GM18498 (cell line): ENCODE results near the gene PHOSPHO1.

Experiments used
- ATAC-seq: cut with Tn5 transposase; IDR thresholded peaks from one replicate; pipeline ENCODE4 v1.9.1; 2021; ENCODE audit warnings: mild to moderate bottlenecking, moderate library complexity; ENCODE audit not compliant: unreplicated experiment

The PHOSPHO1 gene

DNA sequence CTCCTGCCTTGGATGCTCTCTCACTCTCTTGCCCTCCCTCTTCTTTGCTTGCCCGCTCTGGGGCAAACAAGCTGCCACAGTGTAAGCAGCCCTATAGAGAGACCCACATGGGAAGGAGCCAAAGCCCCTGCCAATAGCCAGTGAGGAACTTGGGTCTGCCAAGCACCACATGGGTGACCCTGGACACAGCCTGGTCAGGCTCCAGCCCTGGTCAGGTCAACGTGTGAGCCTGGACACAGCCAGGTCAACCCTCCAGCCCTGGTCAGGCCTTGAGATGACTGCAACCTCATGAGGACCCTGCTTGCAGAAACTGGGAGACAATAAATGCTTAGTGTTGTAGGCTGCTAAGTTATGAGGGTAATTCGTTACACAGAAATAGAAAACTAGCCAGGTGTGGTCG is 14.3 kb upstream of the PHOSPHO1 start:
- ATAC-seq, result no peak

DNA sequence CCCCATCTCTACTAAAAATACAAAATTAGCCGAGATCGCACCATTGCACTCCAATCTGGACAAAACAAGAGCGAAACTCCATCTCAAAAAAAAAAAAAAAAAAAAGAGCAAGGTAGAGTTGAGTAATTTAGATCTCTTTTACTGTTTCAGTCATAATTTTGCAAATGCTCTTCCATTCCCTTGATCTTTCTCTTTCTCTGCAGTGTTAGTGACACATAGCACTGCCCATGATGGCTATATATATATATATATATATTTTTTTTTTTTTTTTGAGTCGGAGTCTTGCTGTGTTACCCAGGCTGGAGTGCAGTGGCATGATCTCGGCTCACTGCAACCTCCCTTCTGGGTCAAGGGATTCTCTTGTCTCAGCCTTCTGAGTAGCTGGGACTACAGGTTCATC is 12.2 kb upstream of the PHOSPHO1 start:
- ATAC-seq, result no peak

DNA sequence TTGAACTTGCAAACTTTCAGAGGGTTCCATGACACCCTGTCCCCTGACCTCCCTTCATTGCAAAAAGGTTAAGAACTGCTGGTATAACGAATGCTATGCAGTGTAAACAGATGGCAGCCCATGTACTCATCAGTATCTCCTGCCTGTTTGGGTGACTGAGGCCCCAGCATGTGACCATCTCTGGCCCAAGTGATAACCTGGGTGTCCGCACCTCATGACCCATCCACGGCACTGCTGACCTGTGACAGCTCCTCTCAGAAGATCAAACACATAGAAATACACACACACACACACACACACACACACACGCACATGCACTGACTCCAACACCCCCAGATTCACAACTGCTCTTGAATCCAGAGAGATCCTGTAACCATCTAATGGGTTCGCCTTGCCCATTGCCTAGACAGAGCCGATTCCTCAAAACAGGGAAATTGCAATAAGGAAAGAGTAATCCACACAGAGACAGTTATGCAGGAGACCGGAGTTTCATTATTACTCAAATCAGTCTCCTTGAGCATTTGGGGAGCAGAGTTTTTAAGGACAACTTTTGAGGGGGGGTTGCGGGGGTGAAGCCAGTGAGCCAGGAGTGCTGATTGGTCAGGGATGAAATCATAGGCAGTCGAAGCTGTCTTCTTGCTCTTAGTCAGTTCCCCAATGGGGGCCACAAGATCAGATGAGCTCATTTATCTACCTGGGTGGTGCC is 11.3 kb upstream of the PHOSPHO1 start:
- ATAC-seq, result no peak

DNA sequence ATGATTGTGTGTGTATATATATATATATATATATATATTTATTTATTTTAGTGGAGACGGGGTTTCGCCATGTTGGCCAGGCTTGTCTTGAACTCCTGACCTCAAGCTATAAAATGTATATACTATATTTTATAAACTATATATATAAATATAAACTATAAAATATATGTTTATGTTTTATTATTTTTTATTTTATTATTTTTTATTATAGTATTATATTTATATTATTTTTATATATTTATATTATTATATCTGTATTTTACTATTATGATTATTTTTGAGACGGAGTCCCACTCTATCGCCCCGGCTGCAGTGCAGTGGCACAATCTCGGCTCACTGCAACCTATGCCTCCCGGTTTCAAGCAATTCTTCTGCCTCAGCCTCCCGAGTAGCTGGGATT is 10.5 kb upstream of the PHOSPHO1 start:
- no peak for ATAC-seq

DNA sequence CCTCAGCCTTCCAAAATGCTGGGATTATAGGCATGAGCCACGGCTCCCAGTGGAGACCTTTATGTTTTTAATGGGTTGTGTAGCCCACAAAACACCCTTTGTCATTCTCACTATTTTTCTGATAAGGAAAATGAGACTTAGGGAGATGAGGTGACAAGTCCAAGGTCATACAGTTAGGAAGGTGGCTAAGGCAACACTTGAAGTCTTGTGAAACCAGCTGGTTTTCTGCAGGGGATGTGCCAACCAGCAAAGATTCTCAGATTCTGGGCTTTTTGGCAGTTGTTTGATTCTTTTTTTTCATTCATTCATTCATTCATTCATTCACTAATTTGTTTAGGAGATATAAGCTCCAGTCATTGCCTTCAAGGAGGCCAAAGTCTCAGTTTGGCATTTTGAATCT is 10.0 kb upstream of the PHOSPHO1 start:
- ATAC-seq, result no peak

DNA sequence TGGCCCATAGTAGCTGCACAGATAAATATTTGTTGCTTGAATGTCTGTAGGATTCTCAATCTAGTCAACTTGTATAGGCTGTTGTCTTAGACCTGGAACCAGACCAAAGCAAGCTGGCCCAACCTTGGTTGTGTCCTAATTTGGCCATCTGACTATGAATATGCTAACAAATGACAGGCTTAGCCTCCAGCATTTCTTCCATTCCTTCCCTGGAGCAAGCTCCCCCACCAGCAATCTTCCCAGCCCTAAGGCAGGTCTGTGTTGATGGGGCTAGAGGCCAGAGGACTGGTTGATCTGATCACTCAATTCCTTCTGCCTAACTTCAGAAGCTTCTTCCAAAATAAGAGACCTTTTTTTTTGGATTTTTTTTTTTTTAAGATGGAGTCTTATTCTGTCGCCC is 9.4 kb upstream of the PHOSPHO1 start:
- no peak for ATAC-seq

DNA sequence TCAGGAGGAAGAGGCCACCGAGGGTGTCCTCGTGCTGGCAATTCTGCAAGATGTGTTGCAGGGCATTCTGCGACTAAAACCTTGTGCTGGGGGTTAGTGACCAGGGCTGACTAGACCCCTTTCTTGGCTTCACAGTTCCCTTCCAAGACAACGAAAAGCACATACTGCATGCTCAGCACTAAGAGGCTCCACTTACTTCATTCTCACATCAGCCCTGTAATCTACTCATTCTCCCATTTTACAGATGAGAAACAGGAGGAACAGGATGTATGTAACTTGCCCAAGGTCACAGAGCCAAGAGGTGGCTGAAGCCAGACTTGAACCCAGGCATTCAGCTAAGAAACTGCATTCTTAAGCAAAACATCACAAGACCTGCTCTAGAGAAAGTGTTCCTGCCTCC is 5.3 kb upstream of the PHOSPHO1 start:
- no peak for ATAC-seq

DNA sequence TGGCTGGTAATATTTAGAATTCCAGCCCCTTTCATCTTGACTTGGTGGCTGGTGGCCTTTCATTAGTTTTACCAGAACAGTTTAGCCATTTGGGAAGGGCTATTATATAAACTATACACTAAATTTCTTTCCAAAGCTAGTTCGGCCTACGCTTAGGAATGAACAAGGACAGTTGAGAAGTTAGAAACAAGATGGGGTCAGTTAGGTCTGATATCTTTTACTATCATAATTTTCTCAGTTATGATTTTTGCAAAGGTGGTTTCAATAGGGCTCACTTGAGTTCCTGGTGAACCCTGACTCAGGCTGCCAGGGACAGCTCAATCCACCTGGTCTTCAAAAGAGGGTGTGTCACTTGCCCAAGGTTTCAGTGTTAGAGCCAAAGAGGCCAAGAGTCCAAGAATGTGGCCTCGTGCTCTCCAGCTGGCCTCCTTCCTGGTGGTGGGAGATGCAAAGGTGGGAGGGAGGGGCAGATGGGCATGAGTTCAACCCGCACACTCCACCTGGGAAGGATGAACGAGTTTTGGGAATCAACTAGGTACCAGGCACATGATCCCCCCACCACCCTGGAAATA is 4.0 kb upstream of the PHOSPHO1 start:
- ATAC-seq, result no peak

DNA sequence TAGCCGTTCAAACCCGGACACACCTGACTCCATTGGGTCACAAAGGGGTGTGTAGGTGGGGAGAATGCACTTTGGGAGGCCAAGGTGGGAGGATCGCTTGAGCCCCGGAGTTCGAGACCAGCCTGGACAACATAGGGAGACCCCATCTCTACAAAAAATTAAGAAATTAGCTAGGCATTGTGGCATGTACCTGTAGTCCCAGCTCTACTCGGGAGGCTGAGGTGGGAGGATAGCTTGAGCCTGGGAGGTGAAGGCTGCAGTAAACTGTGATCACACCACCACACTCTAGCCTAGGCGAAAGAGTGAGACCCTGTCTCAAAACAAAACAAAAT is 942 bp upstream of the PHOSPHO1 start:
- no peak for ATAC-seq

DNA sequence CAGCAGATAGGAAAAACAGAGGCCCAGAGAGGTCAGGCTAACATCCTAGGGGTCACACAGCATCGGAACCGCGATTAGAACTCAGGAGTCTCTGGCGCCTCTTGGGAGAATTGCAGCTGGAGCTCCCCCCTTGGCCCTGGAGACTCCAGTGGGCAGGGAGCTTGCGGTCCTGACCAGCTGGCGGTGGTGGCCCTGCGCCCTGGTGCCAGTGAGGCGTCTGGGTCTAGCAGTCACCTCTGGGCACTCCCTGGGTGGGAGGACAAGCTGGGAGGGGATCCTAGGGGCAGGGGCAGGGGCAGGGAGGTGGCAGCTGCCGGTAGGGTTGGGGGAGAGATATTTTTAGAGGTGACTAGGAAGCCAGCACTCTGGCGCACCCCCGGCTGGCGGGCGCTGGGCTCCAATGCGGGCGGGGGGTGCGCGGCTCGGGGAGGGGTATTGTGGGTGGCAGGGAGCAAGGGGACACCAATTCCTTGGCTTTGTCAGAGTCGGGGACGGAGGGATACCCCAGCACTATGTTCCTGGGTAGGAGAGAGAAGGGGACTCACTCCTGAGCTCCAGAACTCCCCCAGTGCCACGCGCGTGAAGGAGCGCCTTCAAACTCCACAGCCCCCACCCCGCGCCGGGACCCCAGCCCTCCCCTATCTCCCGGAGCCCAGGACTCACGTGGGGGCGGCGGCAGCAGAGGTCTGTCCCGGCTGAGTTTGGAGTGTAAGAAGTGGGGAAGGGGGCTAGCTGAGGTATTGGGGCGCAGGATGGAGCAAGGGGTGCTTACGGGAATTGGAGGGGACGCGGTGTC is 584 bp downstream of the PHOSPHO1 start:
- no peak for ATAC-seq

DNA sequence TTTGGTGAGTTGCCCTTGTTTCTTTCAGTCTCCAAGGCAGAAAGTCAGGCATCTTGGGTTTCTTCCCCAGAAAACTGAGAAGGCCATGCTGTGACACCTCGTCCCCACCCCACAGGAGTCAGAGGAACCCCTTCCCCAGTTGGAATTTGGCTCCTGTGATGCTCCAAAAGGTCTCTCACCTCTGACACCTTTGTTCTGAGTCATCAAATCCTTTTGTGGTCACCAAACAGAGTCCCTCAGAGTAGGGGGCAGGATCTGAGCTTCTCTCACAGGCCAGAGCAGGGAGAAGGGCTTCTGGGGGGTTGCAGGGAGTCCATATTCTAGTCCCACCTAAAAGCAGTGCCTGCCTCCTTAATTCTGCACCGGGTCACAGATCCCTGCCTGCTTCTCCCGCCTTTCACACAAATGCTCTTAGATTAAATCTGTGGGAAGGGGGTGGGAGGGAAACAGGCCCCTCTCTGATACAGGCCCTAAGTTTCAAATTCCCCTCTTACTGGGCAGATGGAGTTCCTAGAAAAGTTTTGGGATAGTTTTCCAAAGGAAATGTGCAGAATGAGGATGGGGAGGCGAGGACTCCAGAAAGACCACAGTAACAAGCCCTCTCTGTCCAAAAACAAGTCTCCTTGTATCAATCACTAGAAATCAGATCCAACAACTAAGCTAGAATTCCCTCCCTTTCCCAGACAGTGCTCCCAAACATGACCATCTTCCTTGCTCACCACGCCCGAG is 1.3 kb downstream of the PHOSPHO1 start:
- no peak for ATAC-seq

DNA sequence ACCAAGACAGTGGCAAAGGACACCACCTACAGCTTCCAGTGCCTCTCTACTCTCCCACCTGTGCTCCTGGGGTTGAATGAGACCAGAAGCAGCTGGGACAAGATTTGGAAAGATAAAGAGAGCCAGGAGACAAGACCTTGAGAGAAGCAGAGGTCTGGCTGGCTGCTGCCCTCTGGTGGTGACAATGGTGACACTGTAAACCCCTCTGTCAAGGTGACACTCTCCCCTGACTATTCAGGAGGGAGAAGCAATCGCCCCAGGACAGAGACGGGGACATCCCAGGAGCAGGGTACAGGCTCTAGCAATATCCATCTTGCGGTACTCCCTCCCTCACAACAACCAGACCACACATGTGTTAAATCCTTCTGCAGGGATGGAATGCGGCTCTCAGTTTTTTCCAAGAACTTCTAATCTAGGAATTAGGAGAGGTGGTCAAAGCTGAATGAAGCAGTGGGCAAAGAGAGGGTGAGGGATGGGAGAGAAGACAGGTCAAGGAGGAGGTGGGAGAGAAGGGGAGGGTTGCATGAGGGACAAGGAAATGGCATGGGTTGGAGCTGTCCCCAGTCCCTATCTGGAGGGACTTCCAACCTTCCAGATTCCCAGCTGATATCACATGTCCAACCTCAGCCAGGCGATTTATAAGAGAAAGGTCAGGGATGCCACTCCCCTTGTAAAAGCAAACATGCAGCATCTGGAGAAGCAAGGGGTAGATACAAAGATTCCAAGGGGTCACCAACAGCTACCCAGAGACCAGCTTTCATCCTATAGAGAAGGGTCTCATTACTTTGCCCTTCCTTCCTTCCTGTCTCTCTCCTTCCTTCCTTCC is 2.9 kb downstream of the PHOSPHO1 start:
- no peak for ATAC-seq

DNA sequence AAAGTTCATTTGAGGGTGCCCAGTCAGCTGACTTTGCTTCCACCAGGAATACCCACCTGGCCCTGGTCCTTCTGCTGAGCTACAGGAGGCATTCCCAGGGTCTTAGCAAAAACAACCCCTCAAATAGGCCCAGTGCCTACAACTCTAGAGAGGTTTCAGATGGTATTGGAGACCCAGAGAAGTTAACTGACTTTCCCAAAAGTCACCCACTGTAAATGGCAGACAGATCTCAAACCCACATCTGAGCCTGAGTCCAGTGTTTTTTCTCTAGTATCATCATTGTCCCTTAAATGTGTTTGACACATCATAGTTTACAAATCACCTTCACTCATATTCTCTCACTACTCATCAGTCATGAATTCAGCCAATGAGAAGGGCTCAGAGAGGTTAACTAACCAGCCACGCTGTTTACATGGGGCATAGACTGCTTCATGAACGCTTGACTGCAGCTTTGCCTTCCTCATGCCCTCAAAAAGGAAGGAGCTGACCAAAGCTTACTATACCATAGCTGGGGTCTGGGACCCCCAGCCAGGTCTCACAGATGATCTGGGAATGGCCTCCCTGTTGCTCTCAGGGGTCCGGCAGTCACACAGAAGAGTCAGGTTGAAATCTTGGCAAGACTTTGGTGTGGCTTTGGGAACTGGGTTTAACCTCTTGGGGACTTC is 3.7 kb downstream of the PHOSPHO1 start:
- no peak for ATAC-seq

DNA sequence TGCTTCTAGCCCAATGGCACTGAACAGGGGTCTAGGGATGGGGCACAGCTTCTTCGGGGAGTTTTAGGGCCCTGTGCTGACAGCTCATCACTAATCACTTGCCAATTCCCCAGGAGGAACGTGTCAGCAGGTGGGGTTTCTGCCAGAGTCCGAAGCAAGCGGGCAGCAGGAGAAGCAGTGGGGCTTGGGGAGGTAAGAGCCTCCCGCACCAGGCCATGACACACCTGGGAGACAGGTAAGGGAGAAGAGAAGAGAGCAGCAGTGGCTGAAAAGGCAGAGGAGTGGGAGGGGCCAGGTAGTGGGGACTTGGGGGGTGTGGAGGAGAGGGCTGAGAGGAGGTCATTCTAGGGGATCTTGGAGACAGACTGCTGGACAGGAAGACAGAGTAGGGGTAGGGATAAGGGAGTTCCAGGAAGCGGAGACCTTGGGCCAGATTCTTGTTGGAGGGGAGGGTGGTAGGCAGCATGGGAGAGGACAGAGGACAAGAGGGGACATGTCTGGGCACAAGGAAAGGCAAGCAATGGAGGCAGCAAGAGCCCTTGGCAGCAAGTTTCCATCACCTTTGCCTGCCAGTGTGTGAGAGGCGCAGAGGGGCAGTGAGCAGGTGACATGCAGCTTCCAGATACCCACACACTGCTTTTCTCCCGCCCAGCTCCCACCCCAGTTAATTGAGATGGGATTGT is 4.9 kb downstream of the PHOSPHO1 start:
- ATAC-seq, result no peak

DNA sequence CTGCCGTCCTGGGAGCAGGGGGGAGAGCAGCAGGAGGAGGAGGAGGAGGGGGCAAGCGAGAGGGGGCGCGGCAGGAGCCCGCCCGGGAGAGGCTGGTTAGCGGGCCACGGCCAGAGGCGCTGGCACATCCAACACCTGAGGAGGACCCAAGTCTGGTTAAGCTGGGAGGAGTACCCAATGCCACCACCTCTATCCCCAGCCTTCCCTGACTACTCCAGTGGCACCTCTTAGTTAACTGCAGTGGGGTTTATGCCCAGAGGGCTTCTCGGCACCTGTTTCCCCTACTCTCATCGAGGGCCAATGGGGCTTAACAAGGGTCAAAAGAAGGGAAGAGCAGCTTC is 5.6 kb downstream of the PHOSPHO1 start:
- ATAC-seq, result no peak

DNA sequence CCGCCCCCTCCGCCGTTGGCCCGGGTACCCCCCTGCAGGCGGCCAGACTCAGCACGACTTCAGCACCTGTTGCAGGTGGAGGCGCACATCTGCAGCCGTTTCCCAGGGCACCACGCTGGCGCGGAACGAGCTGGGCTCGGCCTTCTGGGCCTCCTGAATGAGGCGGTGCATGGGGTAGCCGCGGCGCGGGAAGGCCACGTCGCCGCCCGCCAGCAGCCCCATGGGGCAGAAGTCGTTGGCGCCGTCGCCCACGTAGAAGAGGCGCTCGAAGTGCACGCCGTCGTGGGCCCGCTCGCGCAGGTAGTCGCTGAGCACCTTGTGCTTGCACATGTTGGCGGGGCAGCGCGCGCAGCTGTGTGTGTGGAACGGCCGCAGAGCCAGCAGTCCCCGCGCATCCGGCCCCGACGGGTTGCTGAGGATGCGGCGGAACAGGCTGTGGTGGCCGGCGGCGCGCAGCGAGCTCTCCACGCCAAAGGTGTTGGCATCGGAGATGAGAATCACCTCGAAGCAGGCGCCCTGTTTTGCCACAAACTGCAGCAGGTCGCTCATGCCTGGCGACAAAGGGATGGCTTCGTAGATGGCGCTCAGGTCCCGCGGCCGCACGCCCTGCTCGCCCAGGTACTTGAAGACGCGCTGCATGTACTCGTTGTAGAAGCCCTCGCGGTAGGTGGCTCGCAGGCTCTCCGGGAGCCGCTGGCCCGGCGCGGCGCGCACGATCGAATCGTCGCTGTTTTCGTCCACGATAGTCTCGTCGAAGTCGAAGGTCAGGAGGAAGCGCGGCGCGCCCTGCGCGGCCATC is 6.2 kb downstream of the PHOSPHO1 start:
- ATAC-seq, result no peak

DNA sequence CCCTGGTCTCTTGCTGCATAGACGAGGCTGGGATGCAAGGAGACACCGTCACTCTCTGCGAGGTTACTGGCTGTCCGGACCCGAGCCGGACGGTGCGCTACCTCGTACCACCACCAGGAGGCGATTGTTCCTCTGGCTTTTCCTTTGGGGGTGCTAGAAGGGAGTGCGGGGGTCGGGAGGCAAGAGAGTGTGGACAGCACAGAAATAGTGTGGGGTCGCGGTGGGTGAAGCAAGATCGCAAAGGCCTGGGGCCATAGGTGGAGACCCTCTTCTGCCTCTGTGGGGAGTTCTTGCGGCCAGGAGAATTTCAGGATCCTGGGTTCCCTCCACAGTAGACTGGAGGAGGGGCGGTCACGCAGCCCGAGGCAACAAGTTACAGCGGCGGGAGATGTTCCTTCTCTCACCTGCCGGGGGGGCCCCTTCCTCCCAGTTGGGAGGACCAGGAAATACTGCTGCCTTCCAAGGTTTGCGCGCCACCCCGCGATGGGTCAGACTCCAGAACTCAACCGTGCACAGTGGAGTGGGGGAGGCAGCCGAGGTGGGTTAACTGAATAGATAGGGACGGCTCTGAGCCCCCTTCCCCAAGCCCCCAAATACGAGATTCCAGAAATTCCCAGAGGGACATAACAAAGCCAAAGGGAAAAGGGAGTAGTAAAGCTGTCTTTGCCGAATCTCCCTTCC is 6.9 kb downstream of the PHOSPHO1 start:
- ATAC-seq, result no peak

DNA sequence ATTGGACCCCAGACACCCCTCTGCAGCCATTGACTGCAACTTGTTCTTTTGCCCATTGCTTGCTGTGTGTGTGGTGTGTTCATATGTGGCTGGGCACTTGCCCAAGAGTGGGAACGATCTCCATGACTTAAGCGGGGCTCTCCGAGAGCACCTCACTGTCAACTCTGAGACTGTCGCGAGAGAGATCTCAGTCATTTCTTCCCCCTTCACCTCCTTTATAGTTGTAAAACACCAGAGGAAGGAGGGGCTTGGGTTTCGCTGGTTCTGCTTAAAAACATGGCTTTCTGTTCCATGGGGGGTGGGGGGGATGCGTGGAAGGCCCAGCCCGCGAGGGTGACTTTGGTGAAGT is 7.4 kb downstream of the PHOSPHO1 start:
- ATAC-seq, result no peak

DNA sequence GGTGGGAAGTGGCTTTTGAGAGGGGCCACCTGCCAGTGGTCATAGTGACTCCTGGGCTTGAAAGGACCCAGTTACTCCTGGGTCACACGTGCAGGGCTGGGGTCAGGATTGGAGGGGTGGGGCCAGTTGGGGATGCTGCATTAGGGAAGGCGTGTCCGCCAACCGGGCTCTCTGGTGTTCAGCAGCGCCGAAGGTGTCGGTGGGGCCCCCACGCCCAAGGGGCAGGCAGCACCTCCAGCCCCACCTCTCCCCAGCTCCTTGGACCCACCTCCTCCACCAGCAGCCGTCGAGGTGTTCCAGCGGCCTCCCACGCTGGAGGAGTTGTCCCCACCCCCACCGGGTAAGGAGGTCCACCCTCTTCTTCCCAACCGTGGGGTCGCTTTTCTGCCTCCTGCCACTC is 10.6 kb downstream of the PHOSPHO1 start:
- ATAC-seq, result no peak
